Natural killer cell (primary cell): ENCODE measurements around the gene CAMP. TPM values are rescaled to one million over a fixed set of nuclear protein-coding genes. Genes with fewer than 3 reads are reported as not detected.

Experiments used
- ATAC-seq, 3 donors: fragments of 150-1000 bp in 2 of 3; fragments of 200-7000 bp in 1 of 3; cut with Tn5 transposase; 1 replicate in 1 of 3; 2 replicates in 2 of 3; pipeline ENCODE4 v1.10.0; 2021; ENCODE audit warnings: mild to moderate bottlenecking in 2 of 3, moderate library complexity in 2 of 3
- DNase-seq, 2 donors: peaks; one replicate each; pipeline versions ENCODE4 v3.0.0 to v3.0.0-alpha.2; 2013 to 2021; ENCODE audit warnings: mixed read lengths in 1 of 2
- H3K27ac ChIP-seq: one replicate; pipeline ENCODE4 v1.5.1; 2013; ENCODE audit warnings: mild to moderate bottlenecking, low read length
- H3K27me3 ChIP-seq: one replicate; pipeline ENCODE4 v1.6.1; 2013; ENCODE audit warnings: low read length; ENCODE audit not compliant: control insufficient read depth, insufficient read depth
- H3K36me3 ChIP-seq: one replicate; pipeline ENCODE4 v1.6.1; 2013; ENCODE audit warnings: low read length; ENCODE audit not compliant: control insufficient read depth, insufficient read depth
- H3K4me1 ChIP-seq: one replicate; pipeline ENCODE4 v1.6.1; 2013; ENCODE audit warnings: low read length; ENCODE audit not compliant: control insufficient read depth, insufficient read depth
- H3K4me3 ChIP-seq: one replicate; pipeline ENCODE4 v1.5.1; 2013; ENCODE audit warnings: low read length
- H3K9me3 ChIP-seq: one replicate; pipeline ENCODE4 v1.6.1; 2013; ENCODE audit warnings: low read length; ENCODE audit not compliant: control insufficient read depth, insufficient read depth
- H3K27ac Mint-ChIP-seq, 2 donors: one replicate each; pipeline ENCODE4 v1.8.0; 2022; ENCODE audit warnings: mild to moderate bottlenecking in 2 of 2, mixed read lengths in 2 of 2, moderate library complexity in 1 of 2
- H3K27me3 Mint-ChIP-seq, 2 donors: one replicate each; pipeline ENCODE4 v1.8.0; 2022; ENCODE audit warnings: low read depth in 2 of 2, mixed read lengths in 2 of 2
- H3K36me3 Mint-ChIP-seq: one replicate; pipeline ENCODE4 v1.8.0; 2022; ENCODE audit warnings: mixed read lengths
- H3K4me1 Mint-ChIP-seq, 2 donors: one replicate each; pipeline ENCODE4 v1.8.0; 2022; ENCODE audit warnings: mixed read lengths in 2 of 2
- H3K4me3 Mint-ChIP-seq: one replicate; pipeline ENCODE4 v1.8.0; 2022; ENCODE audit warnings: mild to moderate bottlenecking, moderate library complexity, mixed read lengths
- H3K9me3 Mint-ChIP-seq, 2 donors: one replicate each; pipeline ENCODE4 v1.8.0; 2022; ENCODE audit warnings: mixed read lengths in 2 of 2
- CTCF ChIP-seq: fragments of 200-600 bp; IDR thresholded peaks from one replicate; pipeline ENCODE4 v1.8.0; 2022; ENCODE audit warnings: antibody characterized with exemption
- WGBS: methylation state at CpG from one replicate; pipeline ENCODE4 v1.1.7; 2013; ENCODE audit warnings: missing lambda C conversion rate; ENCODE audit not compliant: insufficient coverage; 5-methylcytosine and 5-hydroxymethylcytosine counted together
- intact Hi-C: fragments of 100-400 bp; cut with micrococcal nuclease; formaldehyde crosslinking; loops from one replicate; pipeline ENCODE4 v1.14.2; 2022
- total RNA-seq, 4 donors: library from RNA; stranded (reverse); fragments of 120-200 nt in 1 of 4; gene quantifications; one replicate each; pipeline versions ENCODE4 v1.2.3 to v1.2.4, GENCODE V29; 2013 to 2022

Gene CAMP
- total RNA-seq, 3 donors from 2014 or later (not counting 1 experiment from before 2014, with no cell fraction given): not detected

GRCh38 chr3:48273594-48274211 lies 50.4 kb downstream of the CAMP start:
- no peaks in the 10 kb centered on the region for H3K4me1 ChIP-seq
- H3K9me3 ChIP-seq: no peaks in the 10 kb centered on the region
- Mint-ChIP-seq H3K9me3 (no peaks in the 10 kb centered on the region), H3K4me1 (peaks cover 0 to 5% of the 10 kb centered on the region in 2 donors), H3K4me3 (no peak overlapping the region), H3K27me3 (no peaks in the 10 kb centered on the region), H3K36me3 (no peaks in the 10 kb centered on the region), H3K27ac (no peak overlapping the region)
- ATAC-seq: peak; percentile 68 to 78 (median 70)
- WGBS: 16% methylated on average over 8 of the region's 9 CpGs
- intact Hi-C loops: loop anchor here (1.0 kb wide), 3 partner anchors 128 to 275 kb away; no protein-coding TSS in a partner anchor
- peak; percentile 30 to 82 for DNase-seq
- H3K36me3 ChIP-seq: peaks cover 2% of the 10 kb centered on the region
- TF ChIP-seq CTCF: peak; percentile 74
- no peak overlapping the region for H3K4me3 ChIP-seq
- H3K27ac ChIP-seq: no peak overlapping the region
- H3K27me3 ChIP-seq: no peaks in the 10 kb centered on the region

DNA sequence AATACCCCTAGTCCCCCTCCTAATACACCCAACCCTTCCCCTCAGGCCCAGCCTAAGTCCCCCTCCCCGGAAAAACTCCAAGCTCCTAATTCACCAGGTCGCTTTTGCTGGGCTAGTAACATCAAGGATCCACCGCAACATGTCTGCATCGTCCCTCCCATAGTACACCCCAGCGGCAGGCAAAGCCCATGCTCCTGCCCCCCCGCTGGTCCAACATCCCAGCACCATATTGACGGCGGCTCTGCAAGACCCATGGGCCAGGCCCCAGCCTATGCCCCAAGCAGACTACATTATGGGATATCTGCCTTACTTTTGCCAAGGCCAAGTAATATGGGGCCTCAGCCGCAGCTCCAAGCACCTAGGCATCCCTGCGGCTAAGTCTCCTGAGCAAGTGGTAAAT lies 51.2 kb downstream of the CAMP start:
- intact Hi-C loops: no loop called here
- no peaks in the 10 kb centered on the region for H3K27me3 ChIP-seq
- no peaks in the 10 kb centered on the region for H3K36me3 ChIP-seq
- H3K27ac ChIP-seq: no peak overlapping the region
- H3K9me3 ChIP-seq: no peaks in the 10 kb centered on the region
- peaks cover 0 to 5% of the 10 kb centered on the region in 2 donors for H3K4me1 Mint-ChIP-seq
- ATAC-seq (no peak), DNase-seq (no peak)
- WGBS: 94% methylated on average over 10 of the region's 10 CpGs
- no peak overlapping the region for H3K4me3 Mint-ChIP-seq
- H3K27ac Mint-ChIP-seq: no peak overlapping the region
- no peaks in the 10 kb centered on the region for H3K36me3 Mint-ChIP-seq
- no peaks in the 10 kb centered on the region for H3K4me1 ChIP-seq
- no peak overlapping the region for H3K4me3 ChIP-seq
- TF ChIP-seq CTCF: no peak
- no peaks in the 10 kb centered on the region for H3K27me3 Mint-ChIP-seq
- H3K9me3 Mint-ChIP-seq: no peaks in the 10 kb centered on the region

Other genes with a start within 250 kb of the CAMP start
- 10 to 100 TPM; 74.5 to 97.1 (median 88.9) TPM for gene MAP4, start 207.1 kb upstream of the CAMP start, total RNA-seq
- 1 to 10 TPM in 1 of 3 donors, under 1 TPM in 2; 0.56 to 1.3 (median 0.72) TPM for gene CDC25A, start 35.1 kb upstream of the CAMP start, total RNA-seq
- 10 to 100 TPM; 16.3 to 26.6 (median 21.4) TPM for gene ZNF589, start 17.6 kb downstream of the CAMP start, total RNA-seq
- gene NME6, start 77.9 kb downstream of the CAMP start, total RNA-seq: 10 to 100 TPM; 10.6 to 21.8 (median 20.5) TPM
- gene SPINK8, start 110.2 kb downstream of the CAMP start, total RNA-seq: not detected
- gene FBXW12, start 148.7 kb downstream of the CAMP start, total RNA-seq: under 1 TPM in 1 of 3 donors, not detected in 2; 0.25 TPM
- gene PLXNB1, start 206.6 kb downstream of the CAMP start, total RNA-seq: 1 to 10 TPM; 4.3 to 5.0 (median 4.4) TPM
- gene CCDC51, start 216.6 kb downstream of the CAMP start, total RNA-seq: 1 to 10 TPM; 4.4 to 8.8 (median 6.8) TPM
- gene TMA7, start 216.8 kb downstream of the CAMP start, total RNA-seq: 100 to 1,000 TPM; 192 to 239 (median 229) TPM
- gene ATRIP, start 223.2 kb downstream of the CAMP start, total RNA-seq: 10 to 100 TPM in 2 of 3 donors, 1 to 10 TPM in 1; 8.5 to 11.0 (median 10.6) TPM